Panc1 (cell line): ENCODE data around the gene RBM8A. TPM values are rescaled to one million over a fixed set of nuclear protein-coding genes. Genes with fewer than 3 reads are reported as not detected.

ENCODE experiments used
- ATAC-seq: fragments of 200-7000 bp; cut with Tn5 transposase; 2 replicates; pipeline ENCODE4 v1.9.1; 2020; ENCODE audit warnings: mild to moderate bottlenecking, moderate library complexity
- BruUV-seq: library from RNA; stranded (reverse); fragments of 400-500 nt; replicated peaks from 2 replicates; lab custom pipeline; 2021; lab: Mats Ljungman, UMichigan
- CTCF ChIA-PET: fragments of 300-600 bp; sonication (Branson Sonifier 250); formaldehyde crosslinking; loops from one replicate; lab custom pipeline; 2022; ENCODE audit warnings: antibody characterized with exemption; lab: Charles Lee
- POLR2A ChIA-PET: fragments of 300-600 bp; sonication (Branson Sonifier 250); formaldehyde crosslinking; loops from one replicate; lab custom pipeline; 2022; ENCODE audit warnings: antibody characterized with exemption; lab: Charles Lee
- DNase-seq: peaks from one replicate; pipeline ENCODE4 v3.0.0-alpha.2; 2010; ENCODE audit warnings: low read depth, low spot score
- H3K27ac ChIP-seq: 2 replicates; pipeline ENCODE4 v1.5.1; 2011; ENCODE audit warnings: mild to moderate bottlenecking, low read length, inconsistent platforms
- H3K27me3 ChIP-seq: fragments of 200-500 bp; sonication (Bioruptor generic); 2 replicates; pipeline ENCODE4 v1.6.0; 2014; ENCODE audit warnings: low read length, inconsistent platforms; ENCODE audit not compliant: control insufficient read depth, insufficient read depth
- H3K36me3 ChIP-seq: fragments of 200-500 bp; sonication (Bioruptor generic); 2 replicates; pipeline ENCODE4 v1.5.1; 2014; ENCODE audit warnings: inconsistent platforms, mild to moderate bottlenecking, low read length, moderate library complexity; ENCODE audit not compliant: control insufficient read depth, insufficient read depth
- H3K4me1 ChIP-seq: 2 replicates; pipeline ENCODE4 v1.5.1; 2011; ENCODE audit warnings: inconsistent platforms, mild to moderate bottlenecking, low read length, moderate library complexity; ENCODE audit not compliant: control insufficient read depth, insufficient read depth
- H3K4me3 ChIP-seq, 2 experiments: 2 replicates each; pipeline ENCODE4 v1.5.1; 2011 to 2012; ENCODE audit warnings: low read depth in 2 of 2, low read length in 2 of 2, mild to moderate bottlenecking in 2 of 2, inconsistent platforms in 1 of 2, moderate library complexity in 1 of 2
- H3K9me3 ChIP-seq: fragments of 200-500 bp; sonication (Bioruptor generic); 2 replicates; pipeline ENCODE4 v1.5.1; 2014; ENCODE audit warnings: low read depth, mild to moderate bottlenecking, inconsistent platforms, low read length, moderate library complexity; ENCODE audit not compliant: control insufficient read depth, insufficient read depth
- POLR2AphosphoS5 ChIP-seq: IDR thresholded peaks from 2 replicates; pipeline ENCODE4 v1.6.1; 2012; ENCODE audit warnings: mild to moderate bottlenecking, low read depth, low read length, moderate library complexity
- REST ChIP-seq, 2 experiments: IDR thresholded peaks; 2 replicates each; pipeline ENCODE4 v1.6.1; 2011 to 2012; ENCODE audit warnings: low read depth in 2 of 2, control low read depth in 1 of 2, low read length in 1 of 2, mild to moderate bottlenecking in 1 of 2, moderate library complexity in 1 of 2; ENCODE audit not compliant: insufficient read depth in 1 of 2
- SIN3A ChIP-seq: IDR thresholded peaks from 2 replicates; pipeline ENCODE4 v1.6.1; 2012; ENCODE audit warnings: low read depth, mild to moderate bottlenecking, low read length, moderate library complexity, borderline replicate concordance; ENCODE audit not compliant: insufficient read depth
- TCF7L2 ChIP-seq: IDR thresholded peaks from 2 replicates; pipeline ENCODE4 v1.6.1; 2011; ENCODE audit warnings: mild to moderate bottlenecking, low read depth, low read length, inconsistent platforms
- in situ Hi-C: cut with HindIII; loops from 2 replicates; pipeline ENCODE4 v1.10.0; 2016; ENCODE audit warnings: low sequenced_read_pairs, low pct_unique_long_range_greater_than_20kb
- intact Hi-C: fragments of 100-400 bp; cut with micrococcal nuclease; formaldehyde crosslinking; loops from one replicate; pipeline ENCODE4 v1.10.0; 2022; ENCODE audit not compliant: unreplicated experiment
- total RNA-seq: library from RNA; stranded (reverse); gene quantifications from one replicate; pipeline ENCODE4 v1.2.1, GENCODE V29; 2021; ENCODE audit not compliant: unreplicated experiment
- TF ChIP-seq, protein P1 (sequence below): fragments of 450-650 bp; IDR thresholded peaks from 2 replicates; pipeline ENCODE4 v1.5.1; 2017; ENCODE audit warnings: mild to moderate bottlenecking

Gene RBM8A
- total RNA-seq, 1 experiment from 2014 or later = 172 TPM

- no peaks in the 10 kb centered on the region for H3K27me3 ChIP-seq
- TF ChIP-seq POLR2AphosphoS5 (no peak), SIN3A (no peak), TCF7L2 (no peak), REST (IDR thresholded peaks at IDR 0.05; ENCODE audit: insufficient read depth in 1 of 2, low read depth in 2 of 2, low read length in 1 of 2) (no peak)
- TF ChIP-seq, protein P1, sequence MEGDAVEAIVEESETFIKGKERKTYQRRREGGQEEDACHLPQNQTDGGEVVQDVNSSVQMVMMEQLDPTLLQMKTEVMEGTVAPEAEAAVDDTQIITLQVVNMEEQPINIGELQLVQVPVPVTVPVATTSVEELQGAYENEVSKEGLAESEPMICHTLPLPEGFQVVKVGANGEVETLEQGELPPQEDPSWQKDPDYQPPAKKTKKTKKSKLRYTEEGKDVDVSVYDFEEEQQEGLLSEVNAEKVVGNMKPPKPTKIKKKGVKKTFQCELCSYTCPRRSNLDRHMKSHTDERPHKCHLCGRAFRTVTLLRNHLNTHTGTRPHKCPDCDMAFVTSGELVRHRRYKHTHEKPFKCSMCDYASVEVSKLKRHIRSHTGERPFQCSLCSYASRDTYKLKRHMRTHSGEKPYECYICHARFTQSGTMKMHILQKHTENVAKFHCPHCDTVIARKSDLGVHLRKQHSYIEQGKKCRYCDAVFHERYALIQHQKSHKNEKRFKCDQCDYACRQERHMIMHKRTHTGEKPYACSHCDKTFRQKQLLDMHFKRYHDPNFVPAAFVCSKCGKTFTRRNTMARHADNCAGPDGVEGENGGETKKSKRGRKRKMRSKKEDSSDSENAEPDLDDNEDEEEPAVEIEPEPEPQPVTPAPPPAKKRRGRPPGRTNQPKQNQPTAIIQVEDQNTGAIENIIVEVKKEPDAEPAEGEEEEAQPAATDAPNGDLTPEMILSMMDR = no peak
- H3K27ac ChIP-seq = no peak overlapping the region
- H3K4me1 ChIP-seq = peaks cover 15% of the 10 kb centered on the region
- in situ Hi-C loops = no loop called here
- peaks cover 3% of the 10 kb centered on the region; the same call in 1 of the 2 replicates for H3K9me3 ChIP-seq
- DNase-seq (no peak), ATAC-seq (no peak)
- intact Hi-C loops = no loop called here
- CTCF ChIA-PET = interaction anchor here (1.0 kb wide), 1 partner anchor 9 kb away, joined by 3 read pairs; the partner anchor contains the start of gene LIX1L
- POLR2A ChIA-PET = no interaction called here
- no TSS peak for BruUV-seq
- no peaks in the 10 kb centered on the region for H3K36me3 ChIP-seq
- H3K4me3 ChIP-seq = no peak overlapping the region
Observed at GRCh38 chr1:145967288-145967687, 40.0 kb upstream of the RBM8A start.

DNA sequence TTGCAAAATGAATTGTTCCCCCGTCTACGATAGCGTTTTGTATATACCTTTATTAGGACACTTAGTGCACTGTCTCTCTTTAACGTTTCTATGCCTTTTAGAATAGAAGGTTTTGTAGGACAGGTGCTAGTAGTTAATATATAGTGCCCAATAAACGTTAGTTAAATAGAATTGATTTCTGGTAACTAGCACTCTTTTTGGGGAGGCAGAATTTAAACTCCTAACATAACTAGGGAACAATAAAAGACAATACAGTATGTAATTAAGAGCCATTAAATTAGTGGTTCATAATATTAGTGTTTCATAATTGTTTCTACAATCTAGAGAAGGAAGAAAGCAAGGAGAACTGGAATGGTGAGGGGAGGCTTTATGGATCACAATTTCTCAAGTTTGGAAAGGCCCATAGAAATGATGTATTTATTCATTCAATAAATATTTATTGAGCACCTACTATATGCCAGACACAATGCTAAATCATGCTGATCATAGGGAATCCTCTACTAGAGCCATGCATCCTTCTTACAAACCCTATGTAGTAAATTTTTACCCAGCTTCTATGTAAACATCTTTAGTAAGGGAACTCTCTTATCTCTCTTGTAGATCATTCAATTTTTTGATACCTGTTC, 37.9 kb upstream of the RBM8A start:
- DNase-seq (no peak), ATAC-seq (no peak)
- TF ChIP-seq POLR2AphosphoS5 (no peak), REST (IDR thresholded peaks at IDR 0.05; ENCODE audit: insufficient read depth in 1 of 2, low read depth in 2 of 2, low read length in 1 of 2) (no peak), TCF7L2 (no peak), SIN3A (no peak)
- TF ChIP-seq, protein P1 = no peak
- peak overlapping the region; percentile 52 to 92 for H3K4me3 ChIP-seq
- peaks cover 18% of the 10 kb centered on the region for H3K4me1 ChIP-seq
- POLR2A ChIA-PET = interaction anchor here (0.6 to 2.0 kb wide), 2 partner anchors 38 to 53 kb away, joined by 10 to 12 read pairs; partner anchors contain the start of gene RBM8A
- H3K36me3 ChIP-seq = no peaks in the 10 kb centered on the region
- H3K27me3 ChIP-seq = no peaks in the 10 kb centered on the region
- intact Hi-C loops = no loop called here
- CTCF ChIA-PET = interaction anchor here (1.4 to 1.7 kb wide), 2 partner anchors 67 to 74 kb away, joined by 4 to 5 read pairs; no protein-coding TSS in a partner anchor
- in situ Hi-C loops = no loop called here
- no TSS peak for BruUV-seq
- peak overlapping the region; percentile 93 for H3K27ac ChIP-seq
- peaks cover 3% of the 10 kb centered on the region; the same call in 1 of the 2 replicates for H3K9me3 ChIP-seq
